HG02870 (cell line): ENCODE data around the gene SIM1.

Source experiments
- ATAC-seq: cut with Tn5 transposase; IDR thresholded peaks from one replicate; pipeline ENCODE4 v1.9.1; 2021; ENCODE audit warnings: mild to moderate bottlenecking, moderate library complexity; ENCODE audit not compliant: unreplicated experiment

SIM1 gene

DNA sequence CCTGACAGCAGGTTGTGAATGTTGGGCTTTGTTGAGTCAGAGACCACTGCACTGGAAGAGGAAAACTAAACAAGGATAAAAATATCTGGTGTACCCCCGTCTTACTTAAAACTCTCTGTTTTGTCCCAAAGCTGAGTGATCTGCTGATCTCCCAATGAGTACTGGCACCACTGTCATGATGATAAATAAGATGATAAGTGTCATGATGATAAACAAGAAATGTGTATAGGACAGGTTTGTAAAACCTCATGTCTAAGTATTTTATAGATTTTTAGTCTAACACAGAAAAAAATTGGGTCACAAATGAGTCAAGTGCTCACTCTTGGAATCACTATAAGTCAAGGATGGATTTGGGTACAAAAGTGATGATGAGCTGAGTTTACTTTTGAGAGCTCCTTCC, 8.5 kb upstream of the SIM1 start:
- no peak for ATAC-seq

DNA sequence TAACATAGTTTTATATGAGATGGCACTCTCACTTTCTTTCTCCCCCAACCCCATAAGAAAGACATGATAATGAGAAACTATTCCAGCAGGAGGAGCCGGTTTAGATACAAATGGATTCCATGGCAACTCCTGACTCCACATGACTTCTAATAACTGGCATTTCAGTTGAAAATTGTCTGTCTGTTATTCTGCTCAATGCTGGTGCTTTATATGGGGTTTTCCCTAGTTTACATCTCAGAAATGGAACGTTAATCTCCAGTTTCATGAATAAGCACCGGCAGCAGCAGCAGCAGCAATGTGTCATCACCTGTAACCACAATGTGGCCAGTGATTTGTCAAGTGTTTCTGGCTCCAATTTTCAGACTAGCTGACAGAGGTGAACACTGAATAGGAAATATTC, 8.0 kb upstream of the SIM1 start:
- peak; percentile 93 for ATAC-seq

DNA sequence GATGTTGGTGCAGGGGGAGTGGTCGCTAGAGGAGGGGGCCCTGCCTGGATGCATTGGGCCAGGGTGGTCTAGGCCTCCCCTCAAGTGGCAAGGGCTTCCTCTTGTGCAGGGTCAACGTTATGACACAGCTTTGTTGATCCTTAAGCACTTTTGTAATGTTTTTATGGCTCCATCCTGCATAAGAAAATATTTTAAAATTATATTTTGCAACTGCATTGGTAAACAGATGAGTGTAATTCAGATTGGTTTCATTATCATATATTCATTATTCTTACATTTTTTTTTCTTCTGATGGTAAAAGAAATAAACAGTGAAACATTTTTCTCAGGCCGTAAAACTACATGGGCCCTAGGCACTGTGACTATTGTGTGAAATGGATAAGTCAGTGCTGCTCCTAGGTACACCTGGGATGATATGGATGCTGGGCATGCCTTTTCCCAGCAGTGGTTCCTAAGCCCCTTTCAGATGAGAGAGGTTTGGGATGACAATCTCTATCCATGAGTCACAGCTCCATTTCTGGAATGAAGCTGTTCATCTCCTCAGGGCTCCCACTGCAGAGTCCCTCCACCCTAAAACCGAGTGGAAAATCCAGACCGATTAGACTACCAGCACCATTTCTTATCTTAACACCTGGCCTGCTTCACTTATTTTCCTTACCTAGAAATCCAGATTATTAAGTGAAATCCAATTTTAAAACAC, 5.8 kb upstream of the SIM1 start:
- ATAC-seq = no peak

DNA sequence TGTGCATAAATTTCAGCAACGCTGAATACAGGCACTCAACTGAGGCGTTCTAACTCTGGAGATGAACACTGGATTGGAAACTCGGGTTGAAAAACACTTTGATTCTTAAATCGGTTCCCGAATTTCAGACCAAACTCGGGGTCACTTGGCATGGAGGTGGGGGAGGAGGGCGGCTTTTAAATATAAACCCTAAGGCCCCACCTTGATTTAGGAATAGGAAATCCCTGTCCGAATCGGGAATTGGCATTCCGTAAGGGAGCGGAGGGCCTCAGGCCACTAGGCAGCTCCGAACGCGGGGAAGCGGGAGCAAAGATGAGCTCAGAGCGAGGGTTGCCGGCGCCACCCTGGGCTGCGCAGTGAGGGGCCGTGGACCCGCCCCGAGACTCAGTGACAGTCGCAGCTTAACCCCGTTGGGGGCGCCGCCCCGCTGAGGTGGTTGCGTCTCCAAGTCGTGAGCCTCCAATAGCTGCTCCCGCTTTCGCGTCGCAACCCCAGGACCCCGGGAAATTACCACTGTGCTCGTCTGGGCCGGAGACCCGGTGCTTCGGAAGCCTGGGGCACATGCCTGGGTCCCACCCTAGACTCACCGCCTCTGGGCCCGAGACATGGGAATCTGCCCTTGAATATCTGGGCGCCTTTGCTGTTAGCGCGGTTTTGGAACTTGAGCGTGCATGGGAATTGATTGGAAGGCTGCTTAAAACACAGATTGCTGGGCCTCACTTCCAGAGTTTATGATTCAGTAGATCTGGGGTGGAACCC, 4.6 kb upstream of the SIM1 start:
- no peak for ATAC-seq

DNA sequence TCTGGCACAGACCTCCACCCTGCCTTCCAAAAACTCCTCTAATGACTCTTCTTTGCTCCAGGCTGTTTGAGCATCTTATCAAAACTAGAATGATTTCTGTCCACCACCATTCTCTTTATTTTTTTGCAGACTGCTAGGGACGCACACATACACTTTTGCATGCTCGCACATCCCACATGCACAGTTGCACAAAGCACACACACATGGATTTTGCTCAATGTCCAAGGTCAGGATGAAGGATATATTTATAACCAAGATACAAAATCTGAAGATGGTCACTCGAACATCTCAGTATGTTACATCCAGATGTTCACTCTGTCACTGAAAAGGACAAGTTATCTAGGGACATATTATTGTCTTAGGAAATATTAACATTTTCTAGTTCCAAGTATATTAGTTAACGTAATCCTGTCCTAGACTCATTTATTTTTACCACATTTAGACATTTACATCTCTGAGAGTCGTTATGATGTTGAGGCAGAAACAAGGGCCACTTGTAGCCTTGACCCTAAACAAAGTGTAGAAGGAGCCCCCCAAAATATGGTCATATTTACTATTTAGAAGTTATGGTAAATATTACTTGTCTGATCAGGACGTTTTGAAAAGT, 3.4 kb upstream of the SIM1 start:
- no peak for ATAC-seq

DNA sequence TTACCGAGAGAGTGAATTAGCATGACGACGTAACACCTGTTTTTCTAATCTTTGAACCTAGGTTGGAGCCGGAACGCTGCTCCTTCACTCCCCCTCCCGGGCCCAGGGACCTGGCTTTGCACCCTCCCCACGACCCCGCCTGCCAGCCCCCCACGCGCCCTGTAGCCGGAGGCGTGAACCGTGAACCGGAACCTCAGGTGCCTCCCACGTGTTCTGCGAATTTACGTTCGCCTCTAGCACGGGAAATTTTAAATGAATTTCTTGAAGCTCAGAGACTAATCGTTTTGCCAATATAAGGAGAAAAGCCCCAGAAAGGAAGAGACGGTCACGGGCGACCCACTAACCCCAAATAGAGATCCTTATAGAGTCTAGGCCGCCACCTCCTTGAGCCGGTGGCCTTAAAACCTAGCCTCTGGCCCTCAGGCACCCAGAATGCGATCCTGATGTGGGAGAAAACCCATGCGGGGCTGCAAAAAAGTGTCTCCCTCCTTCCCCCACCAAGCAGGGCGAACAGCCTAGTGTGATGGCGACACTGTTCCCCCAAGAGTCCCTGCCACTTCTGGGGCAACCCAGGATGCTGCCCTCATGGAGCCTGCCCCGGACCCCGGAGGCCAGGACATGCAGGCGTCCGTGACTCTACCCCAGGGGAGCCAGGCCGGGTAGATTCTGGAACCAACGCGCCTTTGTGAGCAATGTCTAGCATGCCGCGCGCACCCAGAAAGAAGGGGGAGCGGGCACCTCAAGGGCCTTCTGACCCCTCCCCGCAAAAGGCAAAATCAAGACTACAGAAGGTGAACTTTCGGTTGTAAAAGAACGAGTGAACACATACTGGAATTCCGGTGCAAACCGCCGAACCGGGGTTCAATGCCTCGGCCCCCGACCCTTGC, 2.7 kb upstream of the SIM1 start:
- no peak for ATAC-seq

DNA sequence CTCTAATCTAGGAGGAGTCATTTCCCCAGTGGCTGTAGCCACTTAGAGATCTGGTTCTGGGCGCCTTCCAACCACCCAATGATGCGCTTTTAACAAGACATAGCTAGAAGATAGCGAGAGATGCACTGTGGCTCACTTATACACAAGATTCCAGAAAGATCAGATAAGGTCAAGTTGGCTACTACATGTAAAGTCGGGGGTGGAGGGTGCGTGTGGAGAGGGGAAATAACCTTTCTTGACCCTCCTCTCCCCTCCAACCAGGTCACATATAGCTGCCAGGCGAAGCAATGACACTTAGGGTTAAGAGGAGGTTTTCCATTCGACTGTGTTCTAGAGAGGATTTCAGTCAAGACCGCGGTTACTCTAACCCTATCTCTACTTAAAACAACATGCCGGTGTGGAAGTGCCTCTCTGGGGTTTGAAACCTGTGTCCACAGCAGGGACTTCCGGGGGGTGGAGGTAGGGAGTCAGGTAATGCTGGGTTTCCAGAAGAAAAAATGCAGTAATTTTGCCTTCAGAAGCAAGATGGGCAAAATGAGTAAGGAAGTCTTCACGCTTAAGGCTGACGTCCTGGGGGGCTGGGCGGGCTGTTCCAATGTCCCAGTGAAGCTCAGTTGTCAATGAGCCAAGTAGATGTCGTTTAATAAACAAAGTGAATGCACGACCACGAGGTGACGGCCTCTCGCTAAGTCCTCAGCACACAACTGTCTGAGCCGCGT, 1.8 kb upstream of the SIM1 start:
- no peak for ATAC-seq

DNA sequence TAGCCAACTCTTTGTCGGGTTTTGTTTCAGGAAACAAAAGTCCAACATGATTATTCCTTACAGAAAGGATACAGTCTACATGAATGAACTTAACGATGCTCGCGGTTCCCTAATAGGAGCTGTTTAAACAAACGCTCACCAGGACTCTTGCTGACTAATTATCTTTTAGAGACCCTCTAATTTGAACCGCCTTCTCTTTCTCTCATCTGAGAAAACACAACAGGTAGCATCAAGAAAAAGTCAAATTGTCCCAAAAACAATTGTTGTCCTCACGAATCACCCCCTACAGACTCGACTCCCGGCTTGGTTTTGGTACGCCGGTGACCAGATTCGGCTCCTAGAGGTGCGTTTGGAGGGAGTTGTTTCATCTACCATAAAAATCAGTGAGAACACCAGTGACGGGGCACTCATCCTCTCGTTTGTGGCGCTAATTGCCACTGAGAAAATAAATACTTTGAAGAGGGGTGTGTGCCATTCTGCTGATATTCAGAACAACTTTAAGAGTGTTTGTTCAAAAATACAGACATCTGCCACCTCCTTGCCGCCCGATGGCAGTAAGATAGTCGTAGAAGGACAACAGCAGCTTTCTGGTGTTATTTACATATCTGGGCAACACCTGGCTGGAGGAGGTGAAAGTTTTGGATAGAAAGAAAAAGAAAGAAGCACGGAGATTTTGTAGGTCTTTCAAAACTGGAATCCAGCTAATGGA, 1.1 kb upstream of the SIM1 start:
- no peak for ATAC-seq

DNA sequence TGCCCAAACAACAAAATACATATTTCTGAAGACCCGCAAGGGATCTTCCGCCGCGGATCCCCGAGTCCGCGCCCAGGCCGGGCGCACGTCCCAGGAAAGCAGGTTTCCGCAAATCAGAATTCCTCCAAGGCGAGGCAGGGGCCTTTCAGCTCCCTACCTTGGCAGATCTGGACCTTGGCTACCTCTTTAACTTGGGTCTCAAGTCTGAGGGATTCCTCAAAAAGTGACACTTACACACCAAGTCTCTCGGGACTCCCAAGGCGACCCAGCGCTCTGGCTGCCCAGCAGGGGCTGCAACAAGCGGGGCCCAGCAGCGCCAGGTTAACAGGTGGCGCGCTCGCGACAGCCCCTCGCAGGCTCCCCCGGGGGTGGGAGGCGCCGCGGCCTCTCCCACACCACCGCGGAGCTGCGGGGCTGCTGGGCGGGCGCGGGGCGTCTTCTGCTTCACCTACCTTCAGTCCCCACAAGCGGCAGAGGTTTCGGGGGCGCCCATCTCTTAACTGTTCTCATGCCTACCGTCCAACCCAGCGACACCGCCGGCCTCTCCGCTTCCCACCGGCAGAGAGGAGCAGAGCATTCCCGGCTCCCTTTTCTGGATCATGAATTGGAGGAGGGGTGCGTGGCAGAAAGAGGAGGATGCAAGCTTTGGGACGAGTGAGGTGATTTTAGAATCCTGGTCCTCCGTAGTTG, 414 bp downstream of the SIM1 start:
- no peak for ATAC-seq

DNA sequence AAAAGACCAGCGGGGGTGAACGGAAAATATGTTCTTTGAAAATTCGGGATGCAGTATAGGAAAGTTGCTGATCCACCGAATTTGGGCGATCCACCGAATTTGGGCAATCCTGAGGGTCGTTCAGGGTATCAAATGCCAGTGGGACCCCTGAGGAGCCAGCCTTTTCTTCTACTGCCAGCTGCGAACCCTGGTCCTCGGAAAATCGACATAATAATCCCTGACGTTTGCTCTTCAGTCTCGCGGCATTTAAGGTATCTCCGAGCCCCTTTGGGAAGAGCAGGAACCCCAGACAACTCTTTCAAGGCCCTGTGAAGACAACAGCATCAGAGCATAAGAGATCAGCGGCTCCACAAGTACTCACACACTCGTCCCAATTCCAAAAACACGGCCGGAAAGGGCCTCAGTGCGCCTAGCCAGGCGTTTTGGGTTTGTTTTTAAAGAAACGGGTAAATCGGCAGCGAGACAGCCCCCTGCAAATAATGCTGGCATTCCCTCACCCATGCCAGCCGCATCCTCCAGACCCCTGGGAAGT, 1.0 kb downstream of the SIM1 start:
- no peak for ATAC-seq

DNA sequence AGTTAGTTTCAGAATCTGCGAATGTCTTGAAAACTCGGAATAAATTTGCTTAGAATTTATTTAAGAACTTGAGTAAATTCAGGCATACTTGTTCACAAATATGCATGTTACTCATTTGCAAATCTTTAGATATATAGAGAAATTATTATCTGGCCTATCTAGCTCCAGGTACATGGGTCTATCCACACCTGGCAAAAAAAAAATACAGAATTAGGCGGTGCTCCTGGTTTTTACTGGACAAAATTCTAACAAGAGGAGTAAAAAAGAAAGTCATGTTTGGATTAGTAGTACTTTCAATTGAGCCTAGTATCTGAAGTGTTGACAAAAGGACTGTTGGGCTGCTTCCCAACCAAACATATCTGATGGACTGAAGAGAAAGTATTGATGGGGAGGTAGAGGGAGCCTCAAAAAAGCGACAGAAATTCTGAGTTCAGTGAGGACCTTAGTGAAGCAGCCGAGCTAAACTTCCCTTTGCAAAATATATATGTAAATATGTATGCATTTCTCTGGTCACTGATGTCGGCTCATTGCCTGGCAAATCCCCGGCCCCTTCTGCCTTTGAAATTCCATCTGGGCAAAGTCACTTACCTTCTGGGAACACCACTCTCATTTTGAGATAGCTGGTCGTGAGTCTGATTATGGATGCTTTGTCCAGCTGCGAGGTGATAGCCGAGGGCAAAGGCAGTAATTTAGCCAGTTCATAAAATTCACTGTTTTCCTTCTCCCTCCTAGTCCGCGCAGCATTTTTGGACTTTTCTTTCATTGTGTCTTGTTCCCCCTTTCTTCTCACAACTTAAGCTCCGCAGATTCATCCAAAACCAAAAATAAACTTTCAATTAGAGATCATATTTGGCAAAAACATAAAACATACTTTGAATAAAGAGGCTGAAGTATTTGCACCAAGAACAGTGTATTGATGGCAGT, 1.8 kb downstream of the SIM1 start:
- ATAC-seq = no peak

DNA sequence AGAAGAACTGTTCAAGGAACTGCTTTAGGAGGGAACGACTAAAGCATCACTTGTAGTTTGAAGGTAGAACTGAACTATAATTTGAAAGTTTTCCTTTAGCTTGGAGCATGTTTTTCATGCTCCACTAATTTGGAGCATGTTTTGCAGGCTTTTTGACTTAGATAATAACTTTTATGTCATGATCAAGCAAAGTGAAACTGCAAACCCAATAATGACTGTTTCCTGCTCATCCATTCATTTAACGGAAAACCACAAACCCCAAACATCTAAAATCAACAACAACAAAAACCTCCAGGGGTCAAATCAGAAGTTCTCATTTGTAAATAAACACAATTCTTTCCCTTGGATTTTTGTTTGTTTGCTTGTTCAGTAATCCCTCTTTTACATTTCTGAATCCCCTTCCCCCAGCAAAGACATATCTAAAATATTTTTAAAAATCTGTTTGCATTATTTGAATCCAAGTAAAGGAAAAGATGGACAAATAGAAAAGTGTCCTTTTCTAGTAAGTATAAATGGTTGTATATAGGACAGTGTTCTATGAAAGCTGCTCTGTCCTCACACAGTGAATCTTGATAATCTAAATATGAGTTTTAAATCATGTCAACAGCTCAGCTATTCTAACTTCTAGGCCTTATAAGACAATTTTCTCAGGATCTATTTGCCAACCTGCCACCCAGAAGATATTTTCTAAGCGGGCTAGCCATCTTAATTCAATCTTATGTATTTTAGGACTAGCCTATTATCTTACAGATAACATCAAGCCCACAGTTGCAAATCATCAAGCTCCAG, 2.6 kb downstream of the SIM1 start:
- ATAC-seq = no peak

DNA sequence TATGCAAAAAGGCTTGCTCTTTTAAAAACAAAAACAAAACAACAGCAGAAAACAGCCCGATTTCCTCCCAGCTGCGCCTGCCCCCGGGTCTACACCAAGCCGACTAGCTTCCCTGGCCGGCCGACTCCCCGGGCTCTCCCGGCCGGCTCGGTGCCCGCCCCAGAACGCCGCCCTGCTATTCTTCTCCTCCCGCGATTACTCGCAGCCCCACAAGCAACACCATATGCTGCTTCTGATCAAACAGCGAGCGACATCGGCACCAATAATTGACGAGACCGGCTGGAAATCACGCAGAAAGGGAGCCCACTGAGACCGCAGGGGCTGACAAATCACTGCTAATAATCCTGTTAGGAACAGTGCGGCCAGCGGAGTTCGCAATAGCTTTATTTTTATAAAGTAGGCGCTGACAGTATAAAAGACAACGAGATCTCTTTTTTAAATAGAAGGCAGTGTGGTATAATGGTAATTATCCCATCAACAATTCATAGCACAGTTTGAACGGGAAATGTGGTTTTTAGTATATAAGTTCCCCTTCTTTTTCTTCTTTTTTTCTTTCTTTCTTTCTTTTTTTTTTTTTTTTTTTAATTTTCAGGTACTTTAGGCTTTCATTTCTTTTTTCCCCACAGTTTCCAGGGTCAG, 3.3 kb downstream of the SIM1 start:
- no peak for ATAC-seq

DNA sequence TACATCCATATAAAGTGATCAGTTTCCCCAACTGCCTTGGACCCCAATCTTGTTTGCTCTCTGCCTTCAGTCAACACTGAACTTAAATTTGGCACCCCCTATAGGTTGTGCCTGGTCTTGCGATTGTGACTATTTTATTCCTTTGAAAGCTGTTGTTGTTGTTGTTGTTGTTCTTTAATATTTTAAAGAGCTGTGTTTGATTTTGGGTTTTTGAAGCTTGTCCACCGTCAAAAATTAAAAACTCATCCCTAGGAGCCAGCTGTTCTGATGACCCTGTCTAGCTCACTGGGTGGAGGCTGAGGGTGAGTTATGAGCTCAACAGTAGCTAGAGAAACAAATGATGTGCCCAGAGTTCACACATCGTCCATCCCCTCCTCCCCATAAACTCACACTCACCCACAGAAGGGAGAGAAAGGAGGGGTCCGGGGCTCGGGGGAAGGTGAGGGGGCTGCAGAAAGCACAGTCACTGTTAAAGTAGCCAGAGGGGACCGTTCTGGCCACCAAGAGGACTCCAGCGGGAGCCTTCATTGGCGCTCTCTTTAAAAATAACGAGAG, 4.0 kb downstream of the SIM1 start:
- ATAC-seq = no peak

DNA sequence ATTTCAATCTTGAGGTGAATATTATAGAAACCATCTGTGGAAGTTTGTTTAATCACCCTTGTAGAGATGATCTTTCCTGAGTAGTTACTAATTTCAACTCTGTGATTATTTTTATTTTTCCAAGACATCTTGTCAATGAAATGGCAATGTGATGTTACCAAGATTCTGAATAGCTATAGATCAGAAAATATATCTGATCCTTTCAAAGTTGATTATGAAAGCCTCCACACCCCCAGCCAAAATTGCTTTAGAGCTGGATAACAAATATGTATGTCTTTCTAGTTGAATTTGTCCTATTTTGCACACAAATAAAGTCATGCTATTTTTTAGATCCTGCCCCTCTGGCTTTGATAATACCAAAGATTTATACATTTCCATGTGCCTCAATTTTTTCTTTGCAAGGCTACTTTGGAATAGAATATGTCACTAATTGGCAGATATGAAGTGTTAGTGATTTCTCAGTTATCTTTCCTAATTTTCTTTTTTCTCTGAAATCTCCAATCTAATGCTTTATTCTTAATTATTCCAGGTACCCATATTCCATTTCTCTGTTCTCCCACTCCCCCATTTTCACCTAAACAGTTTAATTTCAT, 5.0 kb downstream of the SIM1 start:
- ATAC-seq = no peak
